Astrocyte (in vitro differentiated cells and primary cell): ENCODE measurements around the gene SEC16B. TPM values are rescaled to one million over a fixed set of nuclear protein-coding genes. Genes with fewer than 3 reads are reported as not detected.
A peak's percentile ranks its signal among the peaks of the same experiment; 100 is the strongest.

Experiments
- DNase-seq: peaks from one replicate; pipeline ENCODE4 v3.0.0-alpha.2; 2010; ENCODE audit warnings: low read depth
- FAIRE-seq: peaks from 2 replicates; lab custom pipeline; 2011; peaks lifted over from hg19 to GRCh38; lab: Jason Lieb, UNC
- H2AFZ ChIP-seq: 2 replicates; pipeline ENCODE4 v1.6.0; 2012; ENCODE audit warnings: low read depth, low read length, inconsistent platforms
- H3K27ac ChIP-seq: 2 replicates; pipeline ENCODE4 v1.5.1; 2011; ENCODE audit warnings: low read depth, low read length, inconsistent platforms
- H3K27me3 ChIP-seq: 2 replicates; pipeline ENCODE4 v1.6.0; 2011; ENCODE audit warnings: low read length, inconsistent platforms; ENCODE audit not compliant: insufficient read depth
- H3K36me3 ChIP-seq: 2 replicates; pipeline ENCODE4 v1.5.1; 2011; ENCODE audit warnings: low read length, inconsistent platforms; ENCODE audit not compliant: insufficient read depth
- H3K4me1 ChIP-seq: 2 replicates; pipeline ENCODE4 v1.5.1; 2011; ENCODE audit warnings: low read length, inconsistent platforms; ENCODE audit not compliant: insufficient read depth
- H3K4me2 ChIP-seq: 2 replicates; pipeline ENCODE4 v1.6.0; 2012; ENCODE audit warnings: low read length, inconsistent platforms
- H3K4me3 ChIP-seq: 2 replicates; pipeline ENCODE4 v1.5.1; 2011; ENCODE audit warnings: low read depth, mild to moderate bottlenecking, low read length, inconsistent platforms; ENCODE audit not compliant: insufficient read depth
- H3K79me2 ChIP-seq: 2 replicates; pipeline ENCODE4 v1.6.0; 2012; ENCODE audit warnings: mild to moderate bottlenecking, low read length, inconsistent platforms; ENCODE audit not compliant: insufficient read depth
- H3K9ac ChIP-seq: 2 replicates; pipeline ENCODE4 v1.6.0; 2012; ENCODE audit warnings: mild to moderate bottlenecking, low read length, inconsistent platforms
- H3K9me3 ChIP-seq: 2 replicates; pipeline ENCODE4 v1.5.1; 2012; ENCODE audit warnings: low read depth, mild to moderate bottlenecking, low read length, inconsistent platforms; ENCODE audit not compliant: insufficient read depth
- H4K20me1 ChIP-seq: 2 replicates; pipeline ENCODE4 v1.6.0; 2012; ENCODE audit warnings: low read length, inconsistent platforms; ENCODE audit not compliant: insufficient read depth
- H3K27ac Mint-ChIP-seq: one replicate; pipeline ENCODE4 v1.8.0; 2021; ENCODE audit warnings: mild to moderate bottlenecking, mixed read lengths; ENCODE audit not compliant: unreplicated experiment
- H3K27me3 Mint-ChIP-seq: one replicate; pipeline ENCODE4 v1.8.0; 2021; ENCODE audit warnings: low read depth, mixed read lengths; ENCODE audit not compliant: unreplicated experiment
- H3K36me3 Mint-ChIP-seq: one replicate; pipeline ENCODE4 v1.8.0; 2021; ENCODE audit warnings: low read depth, mixed read lengths; ENCODE audit not compliant: unreplicated experiment
- H3K4me1 Mint-ChIP-seq: one replicate; pipeline ENCODE4 v1.8.0; 2021; ENCODE audit warnings: low read depth, mixed read lengths; ENCODE audit not compliant: unreplicated experiment
- H3K4me3 Mint-ChIP-seq: one replicate; pipeline ENCODE4 v1.8.0; 2021; ENCODE audit warnings: mild to moderate bottlenecking, moderate library complexity, mixed read lengths; ENCODE audit not compliant: unreplicated experiment
- H3K9me3 Mint-ChIP-seq: one replicate; pipeline ENCODE4 v1.8.0; 2021; ENCODE audit warnings: mild to moderate bottlenecking, mixed read lengths; ENCODE audit not compliant: unreplicated experiment
- CTCF ChIP-seq: IDR thresholded peaks from 2 replicates; pipeline ENCODE4 v1.5.1; 2011; ENCODE audit warnings: low read depth, mild to moderate bottlenecking, inconsistent platforms, low read length, moderate library complexity; ENCODE audit not compliant: insufficient read depth
- EZH2 ChIP-seq: IDR thresholded peaks from 2 replicates; pipeline ENCODE4 v1.6.1; 2012; ENCODE audit warnings: mild to moderate bottlenecking, low read length, inconsistent platforms; ENCODE audit not compliant: insufficient read depth
- total RNA-seq: library from RNA; stranded (reverse); gene quantifications from 2 replicates; pipeline ENCODE4 v1.2.1, GENCODE V29; 2021

SEC16B gene
- total RNA-seq, 1 donor from 2014 or later, result 3.0 TPM

- no peak for FAIRE-seq
- DNase-seq, result no peak
- no peaks in the 10 kb centered on the region for H3K9me3 ChIP-seq
- no peaks in the 10 kb centered on the region for H3K36me3 Mint-ChIP-seq
- H3K9ac ChIP-seq, result peak overlapping the region; percentile 82
- H3K27ac ChIP-seq, result no peak overlapping the region
- H3K27me3 Mint-ChIP-seq, result no peaks in the 10 kb centered on the region
- H3K27ac Mint-ChIP-seq, result peak overlapping the region; percentile 26
- peak overlapping the region; percentile 62 for H3K4me3 ChIP-seq
- H3K4me2 ChIP-seq, result peak overlapping the region; percentile 84
- no peaks in the 10 kb centered on the region for H3K79me2 ChIP-seq
- no peak overlapping the region for H2AFZ ChIP-seq
- peaks cover 11% of the 10 kb centered on the region for H3K4me1 ChIP-seq
- TF ChIP-seq CTCF (no peak), EZH2 (no peak)
- H3K4me1 Mint-ChIP-seq, result peaks cover 22% of the 10 kb centered on the region
- peak overlapping the region; percentile 76 for H3K4me3 Mint-ChIP-seq
- H4K20me1 ChIP-seq, result no peaks in the 10 kb centered on the region
- peaks cover 5% of the 10 kb centered on the region for H3K9me3 Mint-ChIP-seq
- H3K27me3 ChIP-seq, result no peaks in the 10 kb centered on the region
- no peaks in the 10 kb centered on the region for H3K36me3 ChIP-seq
Measured at GRCh38 chr1:177983077-177983476, 13.2 kb upstream of the SEC16B start.

- H3K27ac Mint-ChIP-seq, result no peak overlapping the region
- H3K4me3 Mint-ChIP-seq, result no peak overlapping the region
- H3K36me3 ChIP-seq, result no peaks in the 10 kb centered on the region
- no peak overlapping the region for H3K4me2 ChIP-seq
- DNase-seq (no peak), FAIRE-seq (no peak)
- no peak overlapping the region for H3K9ac ChIP-seq
- H3K4me1 Mint-ChIP-seq, result peaks cover 31% of the 10 kb centered on the region
- H3K27me3 Mint-ChIP-seq, result no peaks in the 10 kb centered on the region
- H4K20me1 ChIP-seq, result no peaks in the 10 kb centered on the region
- no peak overlapping the region for H2AFZ ChIP-seq
- no peak overlapping the region for H3K27ac ChIP-seq
- H3K79me2 ChIP-seq, result no peaks in the 10 kb centered on the region
- H3K9me3 ChIP-seq, result no peaks in the 10 kb centered on the region
- H3K4me3 ChIP-seq, result no peak overlapping the region
- H3K27me3 ChIP-seq, result no peaks in the 10 kb centered on the region
- H3K9me3 Mint-ChIP-seq, result no peaks in the 10 kb centered on the region
- no peak for TF ChIP-seq CTCF
- no peak for TF ChIP-seq EZH2
- H3K4me1 ChIP-seq, result peaks cover 15% of the 10 kb centered on the region
- no peaks in the 10 kb centered on the region for H3K36me3 Mint-ChIP-seq
Measured at GRCh38 chr1:177981200-177981599, 11.3 kb upstream of the SEC16B start.

DNA sequence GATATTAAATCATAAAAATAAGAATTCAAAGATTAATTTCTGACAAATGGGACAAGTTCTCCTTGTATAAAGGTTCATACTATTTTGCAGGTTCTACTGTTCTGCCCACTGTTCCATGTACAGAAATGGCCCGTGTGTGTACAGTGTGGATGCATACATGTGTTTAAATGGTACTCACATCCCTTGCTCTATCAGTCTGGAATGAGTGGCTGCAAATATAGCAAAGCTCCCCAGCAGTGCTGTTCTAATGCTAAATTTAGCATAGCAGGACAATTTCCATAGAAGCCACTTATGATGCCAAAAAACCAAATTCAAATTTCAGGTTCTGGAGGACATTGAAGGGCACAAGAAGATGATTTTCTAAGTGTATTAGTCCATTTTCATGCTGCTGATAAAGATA is 9.4 kb upstream of the SEC16B start:
- H3K27me3 Mint-ChIP-seq, result no peaks in the 10 kb centered on the region
- H3K4me1 ChIP-seq, result peaks cover 23% of the 10 kb centered on the region
- TF ChIP-seq EZH2, result no peak
- no peak overlapping the region for H3K9ac ChIP-seq
- H2AFZ ChIP-seq, result no peak overlapping the region
- DNase-seq (no peak), FAIRE-seq (no peak)
- H3K9me3 ChIP-seq, result no peaks in the 10 kb centered on the region
- H3K4me3 ChIP-seq, result no peak overlapping the region
- H3K4me3 Mint-ChIP-seq, result no peak overlapping the region
- no peak overlapping the region for H3K27ac Mint-ChIP-seq
- H3K27me3 ChIP-seq, result no peaks in the 10 kb centered on the region
- no peaks in the 10 kb centered on the region for H4K20me1 ChIP-seq
- H3K4me2 ChIP-seq, result no peak overlapping the region
- no peaks in the 10 kb centered on the region for H3K9me3 Mint-ChIP-seq
- no peaks in the 10 kb centered on the region for H3K79me2 ChIP-seq
- H3K4me1 Mint-ChIP-seq, result peaks cover 30% of the 10 kb centered on the region
- no peaks in the 10 kb centered on the region for H3K36me3 Mint-ChIP-seq
- no peak overlapping the region for H3K27ac ChIP-seq
- H3K36me3 ChIP-seq, result no peaks in the 10 kb centered on the region
